ENCODE measurements around the gene COL18A1.

COL18A1 gene

GRCh38 chr21:45449658-45450422 is 44.9 kb downstream of the COL18A1 start:
- no peak overlapping the region for H3K27ac ChIP-seq
- no peak for DNase-seq (ENCODE audit: low read depth, low spot score)

- no peak overlapping the region for H3K27ac ChIP-seq
- no peak for DNase-seq (ENCODE audit: low read depth, low spot score)
Observed at GRCh38 chr21:45450423-45451090, 45.6 kb downstream of the COL18A1 start.

- no peak overlapping the region for H3K27ac ChIP-seq
- no peak for DNase-seq (ENCODE audit: low read depth, low spot score)
Observed at GRCh38 chr21:45451091-45451740, 46.3 kb downstream of the COL18A1 start.

- H3K27ac ChIP-seq: no peak overlapping the region
- DNase-seq (ENCODE audit: low read depth, low spot score): no peak
Observed at GRCh38 chr21:45451771-45452182, 46.8 kb downstream of the COL18A1 start.

GRCh38 chr21:45452696-45453307 is 47.8 kb downstream of the COL18A1 start:
- DNase-seq (ENCODE audit: low read depth, low spot score): no peak
- H3K27ac ChIP-seq: no peak overlapping the region

- DNase-seq (ENCODE audit: low read depth, low spot score): no peak
- no peak overlapping the region for H3K27ac ChIP-seq
Observed at GRCh38 chr21:45453308-45453950, 48.5 kb downstream of the COL18A1 start.

GRCh38 chr21:45454060-45454925 is 49.3 kb downstream of the COL18A1 start:
- H3K27ac ChIP-seq: no peak overlapping the region
- DNase-seq (ENCODE audit: low read depth, low spot score): no peak

- no peak overlapping the region for H3K27ac ChIP-seq
- no peak for DNase-seq (ENCODE audit: low read depth, low spot score)
Observed at GRCh38 chr21:45454926-45455673, 50.1 kb downstream of the COL18A1 start.

GRCh38 chr21:45455674-45456583 is 51.0 kb downstream of the COL18A1 start:
- no peak overlapping the region for H3K27ac ChIP-seq
- no peak for DNase-seq (ENCODE audit: low read depth, low spot score)

GRCh38 chr21:45456584-45457160 is 51.7 kb downstream of the COL18A1 start:
- no peak overlapping the region for H3K27ac ChIP-seq

GRCh38 chr21:45457161-45457831 is 52.3 kb downstream of the COL18A1 start:
- no peak overlapping the region for H3K27ac ChIP-seq

More at GRCh38 chr21:45456584-45457160, 51.7 kb downstream of the COL18A1 start:
- no peak for DNase-seq (ENCODE audit: low read depth, low spot score)

GRCh38 chr21:45457832-45458172 is 52.8 kb downstream of the COL18A1 start:
- DNase-seq (ENCODE audit: low read depth, low spot score): no peak
- no peak overlapping the region for H3K27ac ChIP-seq

More at GRCh38 chr21:45457161-45457831, 52.3 kb downstream of the COL18A1 start:
- no peak for DNase-seq (ENCODE audit: low read depth, low spot score)

GRCh38 chr21:45458281-45459170 is 53.6 kb downstream of the COL18A1 start:
- DNase-seq (ENCODE audit: low read depth, low spot score): no peak
- H3K27ac ChIP-seq: no peak overlapping the region

- no peak overlapping the region for H3K27ac ChIP-seq
Observed at GRCh38 chr21:45459171-45460010, 54.4 kb downstream of the COL18A1 start.

GRCh38 chr21:45460011-45460565 is 55.1 kb downstream of the COL18A1 start:
- no peak overlapping the region for H3K27ac ChIP-seq
- no peak for DNase-seq (ENCODE audit: low read depth, low spot score)

More at GRCh38 chr21:45459171-45460010, 54.4 kb downstream of the COL18A1 start:
- no peak for DNase-seq (ENCODE audit: low read depth, low spot score)

Measured in epithelial cell of prostate (primary cell).